Nephron progenitor cell (in vitro differentiated cells): ENCODE data around the gene TLL1.

Experiments
- DNase-seq: peaks from one replicate; pipeline ENCODE4 v3.0.0; 2021
- H3K27ac Mint-ChIP-seq: 2 replicates; pipeline ENCODE4 v1.8.0; 2021; ENCODE audit warnings: mild to moderate bottlenecking, moderate library complexity, mixed read lengths
- H3K27me3 Mint-ChIP-seq: 2 replicates; pipeline ENCODE4 v1.8.0; 2021; ENCODE audit warnings: mild to moderate bottlenecking, low read depth, mixed read lengths; ENCODE audit not compliant: poor library complexity
- H3K36me3 Mint-ChIP-seq: 2 replicates; pipeline ENCODE4 v1.8.0; 2021; ENCODE audit warnings: low read depth, mixed read lengths
- H3K4me1 Mint-ChIP-seq: 2 replicates; pipeline ENCODE4 v1.8.0; 2021; ENCODE audit warnings: mixed read lengths
- H3K4me3 Mint-ChIP-seq: 2 replicates; pipeline ENCODE4 v1.8.0; 2021; ENCODE audit warnings: mild to moderate bottlenecking, moderate library complexity, mixed read lengths
- H3K9me3 Mint-ChIP-seq: 2 replicates; pipeline ENCODE4 v1.8.0; 2021; ENCODE audit warnings: mild to moderate bottlenecking, moderate library complexity, mixed read lengths
- CTCF ChIP-seq: fragments of 200-600 bp; sonication (generic); IDR thresholded peaks from 2 replicates; pipeline ENCODE4 v1.5.0; 2021; ENCODE audit warnings: antibody characterized with exemption

The TLL1 gene

DNA sequence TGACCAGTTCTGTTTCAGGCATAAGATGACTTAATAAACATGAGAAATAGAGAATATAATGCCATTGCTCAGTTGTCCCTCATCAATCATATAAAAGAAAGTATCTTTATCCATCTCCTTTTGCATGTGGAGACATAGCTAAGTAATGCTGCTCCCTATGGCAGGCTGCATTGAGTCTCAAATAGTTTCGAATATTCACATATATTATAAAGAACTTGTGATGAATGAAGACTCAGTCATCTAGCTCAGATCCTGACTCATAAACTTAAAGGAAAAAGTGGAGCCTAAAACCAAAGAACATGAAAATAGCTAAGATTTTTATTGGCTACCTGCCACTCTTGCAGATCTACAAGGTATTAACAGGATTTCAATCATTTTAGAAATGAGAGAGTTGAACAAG, 11.7 kb upstream of the TLL1 start:
- no peak for TF ChIP-seq CTCF
- Mint-ChIP-seq H3K9me3 (no peaks in the 10 kb centered on the region), H3K4me3 (no peak overlapping the region), H3K4me1 (no peaks in the 10 kb centered on the region), H3K27me3 (peaks cover 4% of the 10 kb centered on the region), H3K27ac (no peak overlapping the region), H3K36me3 (no peaks in the 10 kb centered on the region)
- no peak for DNase-seq

GRCh38 chr4:165864271-165864670, 8.8 kb upstream of the TLL1 start:
- DNase-seq, result no peak
- Mint-ChIP-seq H3K4me3 (no peak overlapping the region), H3K9me3 (no peaks in the 10 kb centered on the region), H3K36me3 (no peaks in the 10 kb centered on the region), H3K4me1 (no peaks in the 10 kb centered on the region), H3K27ac (no peak overlapping the region), H3K27me3 (peaks cover 13% of the 10 kb centered on the region)
- no peak for TF ChIP-seq CTCF

- no peaks in the 10 kb centered on the region for H3K4me1 Mint-ChIP-seq
- no peak for DNase-seq
- no peak overlapping the region for H3K27ac Mint-ChIP-seq
- H3K4me3 Mint-ChIP-seq, result no peak overlapping the region
- no peaks in the 10 kb centered on the region for H3K36me3 Mint-ChIP-seq
- no peaks in the 10 kb centered on the region for H3K9me3 Mint-ChIP-seq
- TF ChIP-seq CTCF, result no peak
- peaks cover 32% of the 10 kb centered on the region for H3K27me3 Mint-ChIP-seq
Observed at GRCh38 chr4:165866019-165866650, 6.9 kb upstream of the TLL1 start.

DNA sequence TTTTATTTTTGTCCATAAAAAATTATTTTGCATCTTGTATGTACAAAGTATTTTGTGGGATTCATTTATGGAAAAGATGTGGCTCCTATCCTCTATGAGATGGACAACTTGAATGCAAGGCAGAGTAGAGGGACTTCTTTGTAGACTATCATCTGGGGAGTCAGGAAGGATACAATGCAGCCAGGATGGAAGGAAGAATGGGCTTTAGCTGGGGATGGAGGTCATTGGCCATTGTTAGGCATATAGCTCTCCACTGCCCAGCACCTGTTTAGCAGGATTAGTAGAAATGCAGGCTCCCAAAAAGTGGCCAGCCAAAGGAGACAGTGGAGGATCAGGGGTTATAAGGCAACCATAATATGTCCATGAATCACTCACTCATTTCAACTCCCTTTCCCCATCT, 5.1 kb upstream of the TLL1 start:
- peaks cover 50% of the 10 kb centered on the region for H3K27me3 Mint-ChIP-seq
- H3K4me3 Mint-ChIP-seq, result no peak overlapping the region
- DNase-seq, result no peak
- H3K9me3 Mint-ChIP-seq, result no peaks in the 10 kb centered on the region
- peaks cover 9% of the 10 kb centered on the region for H3K4me1 Mint-ChIP-seq
- H3K36me3 Mint-ChIP-seq, result no peaks in the 10 kb centered on the region
- no peak overlapping the region for H3K27ac Mint-ChIP-seq
- TF ChIP-seq CTCF, result no peak

DNA sequence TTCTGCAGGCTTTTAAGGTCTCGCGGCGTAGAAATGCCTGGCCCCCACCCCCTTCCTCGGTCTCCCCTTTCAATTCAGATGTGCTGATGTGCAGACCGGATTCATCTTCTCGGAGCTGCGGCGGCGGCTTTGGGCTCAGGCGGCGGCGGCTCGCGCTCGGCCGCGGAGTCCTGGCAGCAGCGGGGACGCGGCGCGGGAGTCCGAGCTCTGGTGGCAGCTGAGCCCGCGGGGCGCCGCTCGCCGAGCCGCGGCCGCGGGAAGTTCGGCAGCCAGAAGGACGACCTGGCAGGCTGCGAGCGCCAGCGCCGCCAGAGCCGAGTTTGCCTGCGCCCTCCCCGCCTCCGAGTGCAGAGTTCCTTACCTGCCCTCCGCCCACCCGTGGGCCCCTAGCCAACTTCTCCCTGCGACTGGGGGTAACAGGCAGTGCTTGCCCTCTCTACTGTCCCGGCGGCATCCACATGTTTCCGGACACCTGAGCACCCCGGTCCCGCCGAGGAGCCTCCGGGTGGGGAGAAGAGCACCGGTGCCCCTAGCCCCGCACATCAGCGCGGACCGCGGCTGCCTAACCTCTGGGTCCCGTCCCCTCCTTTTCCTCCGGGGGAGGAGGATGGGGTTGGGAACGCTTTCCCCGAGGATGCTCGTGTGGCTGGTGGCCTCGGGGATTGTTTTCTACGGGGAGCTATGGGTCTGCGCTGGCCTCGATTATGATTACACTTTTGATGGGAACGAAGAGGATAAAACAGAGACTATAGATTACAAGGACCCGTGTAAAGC, 448 bp downstream of the TLL1 start:
- no peaks in the 10 kb centered on the region for H3K36me3 Mint-ChIP-seq
- no peak for TF ChIP-seq CTCF
- peaks cover 26% of the 10 kb centered on the region for H3K4me1 Mint-ChIP-seq
- H3K27me3 Mint-ChIP-seq, result peaks cover 87% of the 10 kb centered on the region
- peak overlapping the region; percentile 84 for H3K4me3 Mint-ChIP-seq
- no peak overlapping the region for H3K27ac Mint-ChIP-seq
- peak; percentile 69 for DNase-seq
- no peaks in the 10 kb centered on the region for H3K9me3 Mint-ChIP-seq
